HEK293 (cell line): Measurements from ENCODE around the gene FGD5.

ENCODE experiments used
- CTCF ChIP-seq: fragments of 450-650 bp; formaldehyde crosslinking; IDR thresholded peaks from 2 replicates; pipeline ENCODE4 v1.5.1; 2016; ENCODE audit warnings: missing biosample characterization, missing genetic modification characterization
- HOXA7 ChIP-seq: sonication (generic); formaldehyde crosslinking; IDR thresholded peaks from 2 replicates; pipeline ENCODE4 v1.8.1; 2022; ENCODE audit warnings: missing genetic modification reagents, borderline replicate concordance
- IKZF3 ChIP-seq: fragments of 450-650 bp; IDR thresholded peaks from 2 replicates; pipeline ENCODE4 v1.5.0; 2018; ENCODE audit warnings: missing biosample characterization, mild to moderate bottlenecking, missing genetic modification characterization, moderate library complexity
- RBAK ChIP-seq: fragments of 450-650 bp; formaldehyde crosslinking; IDR thresholded peaks from 2 replicates; pipeline ENCODE4 v1.5.1; 2016; ENCODE audit warnings: missing biosample characterization, missing genetic modification characterization
- ZNF112 ChIP-seq: fragments of 450-650 bp; formaldehyde crosslinking; IDR thresholded peaks from 2 replicates; pipeline ENCODE4 v1.5.0; 2017; ENCODE audit warnings: missing biosample characterization, missing genetic modification characterization
- ZNF510 ChIP-seq: fragments of 450-650 bp; formaldehyde crosslinking; IDR thresholded peaks from 2 replicates; pipeline ENCODE4 v1.5.1; 2018; ENCODE audit warnings: mild to moderate bottlenecking, missing genetic modification characterization, missing biosample characterization; ENCODE audit not compliant: insufficient replicate concordance
- ZNF747 ChIP-seq: fragments of 450-650 bp; formaldehyde crosslinking; IDR thresholded peaks from 2 replicates; pipeline ENCODE4 v1.5.1; 2016; ENCODE audit warnings: missing biosample characterization, missing genetic modification characterization

GRCh38 chr3:14786369-14786768, 32.4 kb upstream of the FGD5 start:
- TF ChIP-seq RBAK (tag by site-specific recombination) (no peak), HOXA7 (CRISPR knock-in tag) (no peak), CTCF (tag by site-specific recombination) (no peak), ZNF510 (tag by site-specific recombination) (no peak), ZNF747 (tag by site-specific recombination) (no peak), ZNF112 (no peak), IKZF3 (tag by site-specific recombination) (no peak)
